Measurements from ENCODE around the gene PGA3.
"Not testable (repeated sequence)": the region's sequence is repeated elsewhere in the genome, so short reads cannot be mapped to it uniquely, and the experiment has no call there.

DNA sequence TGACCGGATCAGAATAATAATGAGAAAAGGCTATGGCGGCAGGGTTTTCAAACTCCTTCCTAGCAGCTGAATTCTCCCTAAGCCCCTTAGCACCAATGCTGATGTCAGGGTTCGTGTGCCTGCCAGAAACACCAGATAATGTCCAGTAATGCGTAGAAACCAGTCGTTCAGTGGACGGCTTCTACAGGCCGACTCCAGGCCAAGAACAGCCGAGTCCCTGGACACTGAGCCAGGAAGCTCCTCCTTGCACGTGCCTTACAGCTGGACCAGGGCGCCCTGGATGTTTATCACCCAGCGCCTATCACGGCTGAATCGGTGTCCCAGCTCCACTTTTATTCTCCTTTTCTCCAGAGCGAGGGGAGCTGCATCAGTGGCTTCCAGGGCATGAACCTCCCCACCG, 8.9 kb downstream of the PGA3 start:
- TF ChIP-seq, protein P1, sequence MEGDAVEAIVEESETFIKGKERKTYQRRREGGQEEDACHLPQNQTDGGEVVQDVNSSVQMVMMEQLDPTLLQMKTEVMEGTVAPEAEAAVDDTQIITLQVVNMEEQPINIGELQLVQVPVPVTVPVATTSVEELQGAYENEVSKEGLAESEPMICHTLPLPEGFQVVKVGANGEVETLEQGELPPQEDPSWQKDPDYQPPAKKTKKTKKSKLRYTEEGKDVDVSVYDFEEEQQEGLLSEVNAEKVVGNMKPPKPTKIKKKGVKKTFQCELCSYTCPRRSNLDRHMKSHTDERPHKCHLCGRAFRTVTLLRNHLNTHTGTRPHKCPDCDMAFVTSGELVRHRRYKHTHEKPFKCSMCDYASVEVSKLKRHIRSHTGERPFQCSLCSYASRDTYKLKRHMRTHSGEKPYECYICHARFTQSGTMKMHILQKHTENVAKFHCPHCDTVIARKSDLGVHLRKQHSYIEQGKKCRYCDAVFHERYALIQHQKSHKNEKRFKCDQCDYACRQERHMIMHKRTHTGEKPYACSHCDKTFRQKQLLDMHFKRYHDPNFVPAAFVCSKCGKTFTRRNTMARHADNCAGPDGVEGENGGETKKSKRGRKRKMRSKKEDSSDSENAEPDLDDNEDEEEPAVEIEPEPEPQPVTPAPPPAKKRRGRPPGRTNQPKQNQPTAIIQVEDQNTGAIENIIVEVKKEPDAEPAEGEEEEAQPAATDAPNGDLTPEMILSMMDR (IDR thresholded peaks at IDR 0.05): not testable (repeated sequence)
- TF ChIP-seq POLR2A (IDR thresholded peaks at IDR 0.05): not testable (repeated sequence)

Measured in thyroid gland (tissue), 4 donors.